Measurements from ENCODE around the gene SNRPB. TPM values are rescaled to one million over a fixed set of nuclear protein-coding genes. Genes with fewer than 3 reads are reported as not detected.

SNRPB gene
- total and polyA plus RNA-seq, 2 of the 13 experiments (the other 11 are each of a cell fraction or from before 2014, with no cell fraction given), result 473 to 844 TPM

DNA sequence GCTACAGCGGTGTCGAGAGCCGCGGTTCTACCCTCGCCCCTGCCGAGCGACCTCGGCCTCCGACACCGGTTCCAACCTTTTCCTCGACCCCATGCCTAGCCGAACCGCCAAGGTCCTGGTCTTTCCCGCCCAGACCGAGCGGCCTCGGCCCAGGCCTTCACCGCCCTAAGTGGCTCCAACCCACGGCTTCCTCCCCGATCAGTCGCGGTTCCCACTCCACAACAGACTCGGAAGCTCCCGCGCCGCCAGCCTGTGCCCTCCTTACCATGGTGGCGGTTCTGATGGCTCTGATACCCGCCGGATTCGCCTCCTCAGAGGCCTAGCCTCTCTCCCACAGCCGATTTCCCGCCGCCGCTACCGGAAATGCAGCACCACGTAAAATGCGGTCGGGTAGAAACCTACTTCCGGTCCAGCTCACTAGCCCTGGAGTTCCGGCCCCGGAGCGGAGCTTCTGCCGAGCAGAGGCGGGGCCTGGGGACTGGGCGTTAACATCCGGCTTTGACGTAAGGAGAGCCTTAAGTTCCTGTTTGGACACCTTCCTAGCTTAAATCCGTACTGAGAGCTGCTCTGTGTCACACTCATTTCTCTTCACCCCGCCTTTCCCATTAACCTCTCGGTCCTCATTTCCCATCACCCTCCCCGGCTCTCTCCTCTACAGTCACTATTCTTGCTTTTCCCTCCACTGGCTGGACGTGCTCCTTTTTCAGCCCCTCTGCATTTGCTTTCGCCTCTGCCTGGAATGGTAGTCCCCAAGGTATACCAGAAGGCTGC, at the start of gene SNRPB (continued):
- TF ChIP-seq SATB2 (CRISPR knock-in tag; IDR thresholded peaks at IDR 0.05), result peak; percentile 97
- TF ChIP-seq ZNF282 (IDR thresholded peaks at IDR 0.05; ENCODE audit: partially characterized antibody), result no peak
- peak; percentile 82 to 99; a peak in 2 of 4 replicates for TF ChIP-seq KLF16 (CRISPR knock-in tag; IDR thresholded peaks at IDR 0.05)
- TF ChIP-seq, protein P1, sequence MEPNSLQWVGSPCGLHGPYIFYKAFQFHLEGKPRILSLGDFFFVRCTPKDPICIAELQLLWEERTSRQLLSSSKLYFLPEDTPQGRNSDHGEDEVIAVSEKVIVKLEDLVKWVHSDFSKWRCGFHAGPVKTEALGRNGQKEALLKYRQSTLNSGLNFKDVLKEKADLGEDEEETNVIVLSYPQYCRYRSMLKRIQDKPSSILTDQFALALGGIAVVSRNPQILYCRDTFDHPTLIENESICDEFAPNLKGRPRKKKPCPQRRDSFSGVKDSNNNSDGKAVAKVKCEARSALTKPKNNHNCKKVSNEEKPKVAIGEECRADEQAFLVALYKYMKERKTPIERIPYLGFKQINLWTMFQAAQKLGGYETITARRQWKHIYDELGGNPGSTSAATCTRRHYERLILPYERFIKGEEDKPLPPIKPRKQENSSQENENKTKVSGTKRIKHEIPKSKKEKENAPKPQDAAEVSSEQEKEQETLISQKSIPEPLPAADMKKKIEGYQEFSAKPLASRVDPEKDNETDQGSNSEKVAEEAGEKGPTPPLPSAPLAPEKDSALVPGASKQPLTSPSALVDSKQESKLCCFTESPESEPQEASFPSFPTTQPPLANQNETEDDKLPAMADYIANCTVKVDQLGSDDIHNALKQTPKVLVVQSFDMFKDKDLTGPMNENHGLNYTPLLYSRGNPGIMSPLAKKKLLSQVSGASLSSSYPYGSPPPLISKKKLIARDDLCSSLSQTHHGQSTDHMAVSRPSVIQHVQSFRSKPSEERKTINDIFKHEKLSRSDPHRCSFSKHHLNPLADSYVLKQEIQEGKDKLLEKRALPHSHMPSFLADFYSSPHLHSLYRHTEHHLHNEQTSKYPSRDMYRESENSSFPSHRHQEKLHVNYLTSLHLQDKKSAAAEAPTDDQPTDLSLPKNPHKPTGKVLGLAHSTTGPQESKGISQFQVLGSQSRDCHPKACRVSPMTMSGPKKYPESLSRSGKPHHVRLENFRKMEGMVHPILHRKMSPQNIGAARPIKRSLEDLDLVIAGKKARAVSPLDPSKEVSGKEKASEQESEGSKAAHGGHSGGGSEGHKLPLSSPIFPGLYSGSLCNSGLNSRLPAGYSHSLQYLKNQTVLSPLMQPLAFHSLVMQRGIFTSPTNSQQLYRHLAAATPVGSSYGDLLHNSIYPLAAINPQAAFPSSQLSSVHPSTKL (CRISPR knock-in tag; IDR thresholded peaks at IDR 0.05), result peak; percentile 87
- TF ChIP-seq ZNF441 (CRISPR knock-in tag; IDR thresholded peaks at IDR 0.05; ENCODE audit: borderline replicate concordance), result peak; percentile 96
- peak; percentile 90 for TF ChIP-seq ISL2 (CRISPR knock-in tag; IDR thresholded peaks at IDR 0.05)
- no peak; the same call in 1 of the 2 replicates for TF ChIP-seq ZNF790 (CRISPR knock-in tag; IDR thresholded peaks at IDR 0.05; ENCODE audit: borderline replicate concordance)
- peak; percentile 82 for TF ChIP-seq TAF15 (IDR thresholded peaks at IDR 0.05; ENCODE audit: low read depth, low read length, poor library complexity, severe bottlenecking)
- TF ChIP-seq HIVEP1 (CRISPR knock-in tag; IDR thresholded peaks at IDR 0.05), result peak; percentile 98
- TF ChIP-seq HDAC1 (CRISPR knock-in tag; IDR thresholded peaks at IDR 0.05), result peak; percentile 98
- peak; percentile 58; the same call in 1 of the 2 replicates for TF ChIP-seq ZUFSP (CRISPR knock-in tag; IDR thresholded peaks at IDR 0.05; ENCODE audit: borderline replicate concordance)
- peak; percentile 99 for TF ChIP-seq ZNF225 (CRISPR knock-in tag; IDR thresholded peaks at IDR 0.05)
- peak; percentile 61 for TF ChIP-seq GTF2F1 (IDR thresholded peaks at IDR 0.05; ENCODE audit: low read length)
- TF ChIP-seq ZBED4 (CRISPR knock-in tag; IDR thresholded peaks at IDR 0.05; ENCODE audit: borderline replicate concordance), result peak; percentile 91
- no peak for TF ChIP-seq NPAS2 (CRISPR knock-in tag; IDR thresholded peaks at IDR 0.05; ENCODE audit: borderline replicate concordance)
- peak; percentile 99 to 100 for TF ChIP-seq POLR2A (IDR thresholded peaks at IDR 0.05; ENCODE audit: insufficient read depth in 1 of 2, low read depth in 2 of 2, low read length in 2 of 2)
- peak; percentile 99 for TF ChIP-seq PAWR (CRISPR knock-in tag; IDR thresholded peaks at IDR 0.05; ENCODE audit: borderline replicate concordance)
- TF ChIP-seq ZBTB7A (CRISPR knock-in tag; IDR thresholded peaks at IDR 0.05), result peak; percentile 36; the same call in 1 of the 2 replicates
- peak; percentile 100 for TF ChIP-seq CCDC6 (CRISPR knock-in tag; IDR thresholded peaks at IDR 0.05)
